T-helper 17 cell (primary cell): Measurements from ENCODE around the gene SBK2. TPM values are rescaled to one million over a fixed set of nuclear protein-coding genes. Genes with fewer than 3 reads are reported as not detected.
A peak's percentile ranks its signal among the peaks of the same experiment; 100 is the strongest.

Experiments
- ATAC-seq: fragments of 150-1000 bp; cut with Tn5 transposase; 2 replicates; pipeline ENCODE4 v1.10.0; 2021; ENCODE audit warnings: mild to moderate bottlenecking, moderate library complexity
- DNase-seq, 3 donors: peaks; one replicate each; pipeline versions ENCODE4 v3.0.0 to v3.0.0-alpha.2; 2020 to 2021
- H3K9me3 ChIP-seq: one replicate; pipeline ENCODE4 v1.7.0; 2013; ENCODE audit warnings: low read length, mild to moderate bottlenecking; ENCODE audit not compliant: control insufficient read depth, poor library complexity, severe bottlenecking
- H3K27ac Mint-ChIP-seq: one replicate; pipeline ENCODE4 v1.8.0; 2022; ENCODE audit warnings: mild to moderate bottlenecking, moderate library complexity, mixed read lengths
- H3K27me3 Mint-ChIP-seq: one replicate; pipeline ENCODE4 v1.8.0; 2022; ENCODE audit warnings: mixed read lengths
- H3K36me3 Mint-ChIP-seq: one replicate; pipeline ENCODE4 v1.8.0; 2022; ENCODE audit warnings: low read depth, mixed read lengths
- H3K4me1 Mint-ChIP-seq: one replicate; pipeline ENCODE4 v1.8.0; 2022; ENCODE audit warnings: mild to moderate bottlenecking, mixed read lengths
- H3K4me3 Mint-ChIP-seq: one replicate; pipeline ENCODE4 v1.8.0; 2022; ENCODE audit warnings: mild to moderate bottlenecking, moderate library complexity, mixed read lengths
- total RNA-seq, 4 donors: library from RNA in 2 of 4; stranded (reverse) in 2 of 4; gene quantifications; one replicate each; pipeline ENCODE4 v1.2.3 and lab custom pipeline; 2022 to 2026

SBK2 gene
- total RNA-seq, 2 donors from 2014 or later, result not detected

DNA sequence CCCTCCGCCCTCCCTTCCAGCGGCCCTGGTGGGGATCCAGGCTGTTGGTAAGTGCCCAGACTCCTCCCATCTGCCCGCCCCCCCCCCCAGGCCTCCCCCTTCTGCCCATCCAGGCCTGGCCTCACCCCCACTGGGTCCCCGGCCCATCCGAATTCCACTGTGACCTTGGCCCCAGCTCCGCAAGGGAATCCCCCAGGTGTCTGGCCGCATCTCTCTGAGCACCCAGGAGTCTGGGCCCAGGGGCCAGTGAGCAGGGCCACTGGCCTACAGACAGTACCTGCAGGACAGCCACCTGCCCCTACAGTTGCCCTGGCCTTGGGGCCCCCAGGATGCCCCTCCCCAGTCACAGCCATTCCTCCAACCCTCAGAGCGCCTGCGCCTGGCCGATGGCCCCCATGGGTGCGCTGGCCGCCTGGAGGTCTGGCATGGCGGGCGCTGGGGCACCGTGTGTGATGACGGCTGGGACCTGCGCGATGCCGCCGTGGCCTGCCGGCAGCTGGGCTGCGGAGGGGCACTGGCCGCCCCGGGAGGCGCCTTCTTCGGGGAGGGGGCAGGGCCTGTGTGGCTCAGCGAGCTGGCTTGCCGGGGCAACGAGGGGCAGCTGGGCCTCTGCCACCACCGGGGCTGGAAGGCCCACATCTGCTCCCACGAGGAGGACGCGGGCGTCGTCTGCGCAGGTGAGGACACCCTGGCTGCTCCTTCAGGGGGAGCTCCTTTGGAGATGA, 47.8 kb downstream of the SBK2 start:
- ATAC-seq (no peak), DNase-seq (no peak)
- H3K27me3 Mint-ChIP-seq, result peaks cover 16% of the 10 kb centered on the region
- H3K9me3 ChIP-seq, result no peaks in the 10 kb centered on the region
- H3K4me1 Mint-ChIP-seq, result peaks cover 5% of the 10 kb centered on the region
- no peak overlapping the region for H3K4me3 Mint-ChIP-seq
- H3K36me3 Mint-ChIP-seq, result no peaks in the 10 kb centered on the region
- no peak overlapping the region for H3K27ac Mint-ChIP-seq

DNA sequence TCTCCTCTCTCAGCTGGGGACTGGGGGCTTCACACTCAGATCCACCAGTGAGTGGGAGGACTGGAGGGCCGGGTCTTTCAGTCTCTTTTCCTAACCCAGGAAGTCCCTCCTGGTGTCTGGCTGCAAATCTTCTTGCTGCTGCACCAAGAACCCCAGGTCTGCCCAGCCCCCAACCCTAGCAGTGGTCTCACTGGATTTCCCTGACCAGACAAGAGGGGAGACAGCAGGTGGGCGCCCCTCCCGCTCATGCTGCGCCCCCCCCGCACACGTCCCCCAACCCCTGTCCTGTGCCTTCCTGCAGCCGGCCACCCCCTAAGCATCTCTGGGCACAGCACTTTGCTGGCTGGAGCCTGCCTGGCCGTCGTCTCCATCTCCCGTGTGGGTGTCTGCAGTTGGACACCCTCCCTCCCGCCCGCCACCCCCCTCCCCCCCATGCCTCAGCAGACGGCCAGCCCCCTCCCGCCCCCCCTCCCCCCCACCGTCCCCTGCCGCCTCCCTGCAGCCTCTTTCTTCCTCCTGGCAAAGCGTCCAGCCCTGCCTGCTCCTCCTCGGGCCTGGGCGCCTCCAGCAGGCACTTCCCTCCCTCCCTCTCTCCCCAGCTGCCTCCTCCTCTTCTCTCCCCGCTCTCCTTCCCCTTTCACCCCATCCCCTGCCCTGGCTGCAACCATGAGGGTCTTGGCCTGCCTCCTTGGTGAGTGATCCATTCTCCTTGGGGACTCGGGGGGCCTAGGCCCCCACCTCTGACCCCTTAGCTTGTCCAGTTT, 48.8 kb downstream of the SBK2 start, which contains the start of gene SSC5D:
Gene SSC5D, plus strand, starts transcription at position 513 of the 764 bp plus-strand sequence. Its CDS starts 154 bp downstream, at position 667.
- ATAC-seq (no peak), DNase-seq (no peak)
- Mint-ChIP-seq H3K4me3 (peak within 1 kb of the TSS; percentile 36), H3K36me3 (no peaks in the 10 kb centered on the region), H3K27me3 (peaks cover 15% of the 10 kb centered on the region), H3K27ac (peak within 1 kb of the TSS; percentile 51), H3K4me1 (peaks cover 5% of the 10 kb centered on the region)
- no peaks in the 10 kb centered on the region for H3K9me3 ChIP-seq

DNA sequence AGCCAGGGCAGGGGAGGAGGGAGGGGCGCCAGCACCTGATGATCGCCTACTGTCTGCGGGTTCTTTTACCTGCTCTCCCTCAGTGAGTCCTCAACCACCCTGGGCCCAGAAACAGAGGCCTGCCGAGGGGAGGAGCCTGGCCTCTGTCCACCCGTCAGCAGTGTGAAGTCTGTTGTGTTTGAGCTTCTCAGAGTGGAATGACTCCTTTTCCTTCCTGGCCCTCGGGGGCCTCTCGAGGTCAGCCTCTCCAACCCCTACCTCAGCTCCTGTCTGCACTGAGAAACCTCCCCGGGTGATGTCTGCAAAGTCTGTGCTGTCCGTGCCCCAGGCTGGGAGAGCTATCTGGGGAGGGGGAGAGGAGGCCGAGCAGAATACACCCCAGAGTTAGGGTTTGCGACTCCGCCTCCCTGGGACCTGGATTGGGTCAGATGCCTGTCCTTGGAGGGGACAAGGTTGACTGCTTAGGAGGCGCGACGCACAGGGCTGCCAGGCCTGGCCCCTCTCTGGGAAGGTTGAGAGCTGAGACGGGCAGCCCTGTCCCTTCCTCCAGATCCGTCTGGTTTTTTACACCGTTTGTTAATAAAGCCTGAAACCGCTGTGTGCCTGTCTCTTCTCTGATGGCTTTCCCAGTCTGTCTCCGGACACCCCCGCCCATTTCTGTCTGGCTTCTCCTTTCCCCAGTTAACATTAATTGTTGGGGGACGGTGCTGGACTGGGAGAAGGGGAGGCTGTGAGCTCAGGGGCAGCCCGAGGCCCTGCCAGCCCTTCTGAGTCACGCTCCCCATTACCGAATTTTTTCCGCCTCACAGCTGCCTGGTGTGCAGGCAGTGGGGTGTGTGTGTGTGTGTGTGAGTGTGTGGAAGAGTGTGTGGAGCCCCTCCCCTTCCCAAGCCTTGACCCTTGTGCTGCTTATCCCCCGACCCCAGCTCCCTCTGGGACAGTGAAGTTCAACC, 49.7 kb downstream of the SBK2 start:
- Mint-ChIP-seq H3K4me3 (peak overlapping the region; percentile 36), H3K27me3 (peaks cover 8% of the 10 kb centered on the region), H3K36me3 (no peaks in the 10 kb centered on the region), H3K4me1 (peaks cover 5% of the 10 kb centered on the region), H3K27ac (peak overlapping the region; percentile 51)
- DNase-seq, result no peak
- peak; percentile 25 for ATAC-seq
- H3K9me3 ChIP-seq, result no peaks in the 10 kb centered on the region

DNA sequence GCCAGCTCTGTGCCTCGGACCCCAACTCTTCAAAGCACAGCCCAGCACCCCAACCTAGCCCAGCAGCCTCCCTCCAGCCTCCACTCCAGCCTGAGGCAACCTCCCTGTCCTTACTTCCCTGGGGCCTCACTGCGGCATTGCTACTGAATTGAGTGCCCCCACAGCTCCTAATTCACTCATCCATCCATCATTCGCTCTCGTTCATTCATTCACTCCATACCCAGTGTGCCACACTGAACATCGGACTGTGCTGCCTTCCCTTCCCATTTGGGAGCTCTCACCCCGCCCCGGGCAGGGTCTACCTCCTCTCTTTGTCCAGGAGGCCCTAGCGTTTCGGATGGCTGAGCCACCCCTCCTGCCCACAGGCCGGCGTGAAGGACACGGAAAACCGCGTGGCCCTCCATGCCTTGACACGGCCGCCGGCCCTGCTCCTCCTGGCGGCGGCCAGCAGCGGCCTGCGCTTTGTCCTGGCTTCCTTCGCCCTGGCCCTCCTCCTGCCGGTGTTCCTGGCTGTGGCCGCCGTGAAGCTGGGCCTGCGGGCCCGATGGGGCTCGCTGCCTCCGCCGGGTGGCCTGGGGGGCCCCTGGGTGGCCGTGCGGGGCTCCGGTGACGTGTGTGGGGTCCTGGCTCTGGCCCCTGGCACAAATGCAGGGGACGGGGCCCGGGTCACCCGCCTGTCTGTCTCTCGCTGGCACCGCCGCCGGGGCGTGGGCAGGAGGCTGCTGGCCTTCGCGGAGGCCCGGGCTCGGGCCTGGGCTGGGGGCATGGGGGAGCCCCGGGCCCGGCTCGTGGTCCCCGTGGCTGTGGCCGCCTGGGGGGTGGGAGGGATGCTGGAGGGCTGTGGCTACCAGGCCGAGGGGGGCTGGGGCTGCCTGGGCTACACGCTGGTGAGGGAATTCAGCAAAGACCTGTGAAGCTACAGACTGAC, 50.6 kb downstream of the SBK2 start:
- H3K36me3 Mint-ChIP-seq, result no peaks in the 10 kb centered on the region
- no peak for ATAC-seq
- no peak for DNase-seq

DNA sequence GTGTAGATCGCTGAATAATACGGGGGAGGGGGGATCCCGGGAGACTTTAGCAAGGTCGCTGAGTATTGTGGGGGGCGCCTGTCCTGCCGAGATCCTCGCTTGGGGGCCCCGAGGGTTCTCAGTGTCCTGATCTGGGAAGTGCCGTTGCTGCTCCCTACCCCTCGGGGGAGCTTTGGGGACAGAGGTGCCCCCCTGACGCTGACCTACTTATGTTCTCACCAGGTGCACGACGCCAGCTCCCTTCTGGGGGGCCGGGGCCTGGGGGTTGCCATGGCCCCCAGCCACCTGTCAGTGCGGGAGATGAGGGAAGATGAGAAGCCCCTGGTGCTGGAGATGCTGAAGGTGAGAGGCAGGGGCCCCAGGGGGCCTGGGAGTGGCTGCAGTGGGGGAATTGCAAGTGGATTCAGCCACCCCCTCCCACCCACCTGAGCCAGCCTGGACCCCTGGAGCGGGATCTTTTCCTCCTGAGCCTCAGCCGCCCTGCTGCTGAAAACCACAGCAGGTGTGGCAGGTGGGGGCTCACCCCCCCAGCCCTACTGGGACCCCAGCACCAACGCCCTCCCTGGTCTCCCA, 51.4 kb downstream of the SBK2 start:
- Mint-ChIP-seq H3K4me3 (peak overlapping the region; percentile 82), H3K27ac (peak overlapping the region; percentile 89), H3K27me3 (no peaks in the 10 kb centered on the region), H3K4me1 (peaks cover 3% of the 10 kb centered on the region), H3K36me3 (no peaks in the 10 kb centered on the region)
- ATAC-seq (peak; percentile 20), DNase-seq (no peak)
- no peaks in the 10 kb centered on the region for H3K9me3 ChIP-seq

More for the DNA sequence above, 50.6 kb downstream of the SBK2 start:
- H3K4me1 Mint-ChIP-seq, result peaks cover 3% of the 10 kb centered on the region
- peak overlapping the region; percentile 89 for H3K27ac Mint-ChIP-seq
- peak overlapping the region; percentile 82 for H3K4me3 Mint-ChIP-seq
- H3K9me3 ChIP-seq, result no peaks in the 10 kb centered on the region
- no peaks in the 10 kb centered on the region for H3K27me3 Mint-ChIP-seq

DNA sequence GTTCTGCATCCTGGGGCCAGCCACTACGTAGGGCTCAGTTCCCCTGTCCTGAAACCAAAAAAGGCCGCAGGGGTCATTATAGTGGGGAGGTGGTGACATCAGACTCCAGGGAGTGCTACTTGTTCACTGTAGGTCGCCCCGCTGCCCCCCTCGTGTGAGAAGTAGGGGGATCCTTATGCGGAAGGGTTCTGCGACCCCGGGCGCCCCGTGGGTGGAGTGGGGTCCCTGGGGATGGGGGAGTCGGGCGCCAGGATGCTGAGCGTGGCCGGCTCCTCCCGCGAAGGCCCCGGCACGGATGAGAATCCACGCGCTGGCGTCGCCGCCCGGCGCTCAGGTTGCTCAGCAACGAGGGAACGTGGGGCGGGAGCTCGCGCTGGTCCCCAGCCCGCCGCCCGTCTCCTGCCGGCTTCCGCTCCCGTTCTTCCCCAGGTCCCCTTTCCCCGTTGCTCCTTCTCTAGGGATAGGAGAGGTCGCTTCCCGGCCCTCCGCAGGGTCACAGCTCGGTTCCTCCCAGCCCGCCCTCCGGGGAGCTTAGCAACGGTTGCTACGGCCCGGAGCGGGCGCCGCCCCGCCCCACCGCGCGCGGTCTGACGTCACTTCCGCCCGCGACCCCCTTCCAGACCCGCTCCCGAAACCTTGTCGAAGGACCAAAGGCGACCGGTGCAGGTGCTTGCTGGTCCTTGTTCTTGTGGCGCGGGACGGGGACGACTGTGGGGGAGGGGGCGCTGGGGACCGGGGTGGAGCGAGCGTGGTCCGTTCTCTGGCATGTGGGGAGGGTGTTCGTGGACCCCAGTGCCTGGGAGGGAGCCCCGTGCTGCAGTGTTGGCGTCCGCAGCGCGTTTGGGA, 52.1 kb downstream of the SBK2 start, which contains the start of gene NAT14:
Gene NAT14, plus strand, starts transcription at position 596 of the 846 bp plus-strand sequence. CDS start 521 bp downstream, outside the sequence.
- peaks cover 6% of the 10 kb centered on the region for H3K4me1 Mint-ChIP-seq
- H3K36me3 Mint-ChIP-seq, result no peaks in the 10 kb centered on the region
- ATAC-seq, result peak; percentile 75
- H3K27ac Mint-ChIP-seq, result peak within 1 kb of the TSS; percentile 89
- H3K27me3 Mint-ChIP-seq, result no peaks in the 10 kb centered on the region
- DNase-seq, result peak; percentile 54 to 58 (median 56)
- peak within 1 kb of the TSS; percentile 82 for H3K4me3 Mint-ChIP-seq
- H3K9me3 ChIP-seq, result no peaks in the 10 kb centered on the region

DNA sequence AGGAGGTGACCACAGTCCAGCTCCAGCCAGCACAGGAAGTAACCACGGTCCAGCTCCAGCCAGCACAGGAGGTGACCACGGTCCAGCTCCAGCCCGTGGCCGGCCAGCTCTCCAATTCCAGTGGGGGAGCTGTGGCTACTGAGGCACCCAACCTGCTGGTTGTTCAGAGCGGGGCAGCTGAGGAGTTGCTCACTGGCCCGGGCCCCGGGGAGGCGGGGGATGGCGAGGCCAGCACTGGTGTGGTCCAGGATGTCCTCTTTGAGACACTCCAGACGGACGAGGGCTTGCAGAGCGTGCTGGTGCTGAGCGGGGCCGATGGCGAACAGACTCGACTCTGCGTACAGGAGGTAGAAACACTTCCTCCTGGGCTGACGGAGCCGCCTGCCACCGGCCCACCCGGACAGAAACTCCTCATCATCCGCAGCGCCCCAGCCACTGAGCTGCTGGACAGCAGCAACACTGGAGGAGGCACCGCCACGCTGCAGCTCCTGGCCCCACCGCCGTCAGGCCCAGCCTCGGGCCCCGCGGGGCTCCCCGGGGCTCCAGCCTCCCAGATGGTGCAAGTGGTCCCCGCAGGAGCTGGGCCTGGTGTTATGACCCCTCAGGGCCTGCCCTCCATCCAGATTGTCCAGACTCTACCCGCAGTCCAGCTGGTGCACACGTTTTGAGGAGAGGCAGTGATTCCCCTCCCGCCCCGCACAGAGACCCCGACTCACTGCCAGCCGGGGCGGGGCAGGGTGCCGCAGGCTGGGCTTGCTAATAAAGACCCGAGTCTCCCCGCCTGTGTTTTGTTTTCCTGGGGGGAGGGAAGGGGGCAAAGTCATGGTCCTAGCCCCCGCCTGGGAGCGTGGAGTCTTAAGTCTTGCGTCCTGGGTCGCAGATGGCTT, 53.0 kb downstream of the SBK2 start:
- Mint-ChIP-seq H3K27ac (peak overlapping the region; percentile 89), H3K4me1 (peaks cover 14% of the 10 kb centered on the region), H3K36me3 (no peaks in the 10 kb centered on the region), H3K4me3 (peak overlapping the region; percentile 82), H3K27me3 (no peaks in the 10 kb centered on the region)
- DNase-seq (no peak), ATAC-seq (no peak)
- no peaks in the 10 kb centered on the region for H3K9me3 ChIP-seq

DNA sequence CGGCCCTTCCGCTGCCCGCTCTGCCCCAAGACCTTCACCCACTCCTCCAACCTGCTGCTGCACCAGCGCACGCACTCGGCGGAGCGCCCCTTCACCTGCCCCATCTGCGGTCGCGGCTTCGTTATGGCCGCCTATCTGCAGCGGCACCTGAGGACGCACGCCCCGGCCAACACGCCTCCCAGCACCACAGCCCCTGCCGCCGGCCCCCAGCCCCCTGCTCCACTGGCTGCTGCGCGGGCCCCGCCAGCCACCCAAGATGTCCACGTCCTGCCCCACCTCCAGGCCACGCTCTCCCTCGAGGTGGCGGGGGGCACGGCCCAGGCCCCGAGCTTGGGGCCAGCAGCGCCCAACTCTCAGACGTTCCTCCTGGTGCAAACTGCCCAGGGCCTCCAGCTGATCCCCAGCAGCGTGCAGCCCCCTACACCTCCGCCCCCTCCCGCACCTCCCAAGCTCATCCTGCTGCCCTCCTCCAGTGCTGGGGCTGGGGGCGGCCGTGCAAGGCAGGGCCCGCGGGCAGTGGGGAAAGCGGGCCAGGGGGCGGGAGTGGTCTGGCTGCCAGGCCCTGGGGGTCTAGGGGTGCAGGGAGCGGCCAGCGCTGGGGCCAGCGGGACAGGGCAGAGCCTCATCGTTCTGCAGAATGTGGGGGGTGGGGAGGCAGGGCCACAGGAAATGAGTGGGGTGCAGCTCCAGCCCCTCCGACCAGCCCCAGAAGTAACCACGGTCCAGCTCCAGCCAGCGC, 53.8 kb downstream of the SBK2 start:
- Mint-ChIP-seq H3K4me3 (no peak overlapping the region), H3K27ac (no peak overlapping the region), H3K27me3 (no peaks in the 10 kb centered on the region), H3K36me3 (peaks cover 2% of the 10 kb centered on the region), H3K4me1 (peaks cover 21% of the 10 kb centered on the region)
- ATAC-seq (no peak), DNase-seq (no peak)
- H3K9me3 ChIP-seq, result no peaks in the 10 kb centered on the region

DNA sequence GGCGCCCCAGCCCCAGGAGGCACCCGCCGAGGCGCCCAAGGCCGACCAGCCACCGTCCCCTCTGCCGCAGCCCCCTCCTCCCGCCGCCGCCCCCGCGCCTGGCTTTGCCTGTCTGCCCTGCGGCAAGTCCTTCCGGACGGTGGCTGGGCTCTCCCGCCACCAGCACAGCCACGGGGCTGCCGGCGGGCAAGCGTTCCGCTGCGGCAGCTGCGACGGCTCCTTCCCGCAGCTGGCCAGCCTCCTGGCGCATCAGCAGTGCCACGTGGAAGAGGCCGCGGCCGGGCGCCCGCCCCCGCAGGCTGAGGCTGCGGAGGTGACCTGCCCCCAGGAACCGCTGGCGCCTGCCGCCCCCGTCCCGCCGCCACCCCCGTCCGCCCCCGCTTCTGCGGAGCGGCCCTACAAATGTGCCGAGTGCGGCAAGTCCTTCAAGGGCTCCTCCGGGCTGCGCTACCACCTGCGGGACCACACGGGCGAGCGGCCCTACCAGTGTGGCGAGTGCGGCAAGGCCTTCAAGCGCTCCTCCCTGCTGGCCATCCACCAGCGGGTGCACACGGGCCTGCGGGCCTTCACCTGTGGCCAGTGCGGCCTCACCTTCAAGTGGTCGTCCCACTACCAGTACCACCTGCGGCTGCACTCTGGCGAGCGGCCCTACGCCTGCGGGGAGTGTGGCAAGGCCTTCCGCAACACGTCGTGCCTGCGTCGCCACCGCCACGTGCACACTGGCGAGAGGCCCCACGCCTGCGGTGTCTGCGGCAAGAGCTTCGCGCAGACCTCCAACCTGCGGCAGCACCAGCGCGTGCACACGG, 54.6 kb downstream of the SBK2 start:
- Mint-ChIP-seq H3K4me3 (no peak overlapping the region), H3K36me3 (peaks cover 2% of the 10 kb centered on the region), H3K27me3 (no peaks in the 10 kb centered on the region), H3K27ac (no peak overlapping the region), H3K4me1 (peaks cover 26% of the 10 kb centered on the region)
- no peaks in the 10 kb centered on the region for H3K9me3 ChIP-seq
- no peak for DNase-seq
- no peak for ATAC-seq
